HFFc6 (cell line): ENCODE data around the gene ARHGAP15. TPM values are rescaled to one million over a fixed set of nuclear protein-coding genes. Genes with fewer than 3 reads are reported as not detected.
"Not testable (repeated sequence)": the region's sequence is repeated elsewhere in the genome, so short reads cannot be mapped to it uniquely, and the experiment has no call there.

Source experiments
- DNase-seq: peaks from one replicate; pipeline ENCODE4 v3.0.0-alpha.2; 2018
- H3K27ac Mint-ChIP-seq: 2 replicates; pipeline ENCODE4 v1.8.0; 2020; ENCODE audit warnings: mild to moderate bottlenecking, mixed read lengths
- H3K27me3 Mint-ChIP-seq: 2 replicates; pipeline ENCODE4 v1.8.0; 2021; ENCODE audit warnings: mild to moderate bottlenecking, moderate library complexity, mixed read lengths; ENCODE audit not compliant: insufficient read depth
- H3K36me3 Mint-ChIP-seq: 2 replicates; pipeline ENCODE4 v1.8.0; 2021; ENCODE audit warnings: low read depth, mixed read lengths
- H3K4me1 Mint-ChIP-seq: 2 replicates; pipeline ENCODE4 v1.8.0; 2020; ENCODE audit warnings: low read depth, mixed read lengths
- H3K4me3 Mint-ChIP-seq: 2 replicates; pipeline ENCODE4 v1.8.0; 2020; ENCODE audit warnings: mild to moderate bottlenecking, moderate library complexity, mixed read lengths
- H3K9me3 Mint-ChIP-seq: 2 replicates; pipeline ENCODE4 v1.8.0; 2020; ENCODE audit warnings: mild to moderate bottlenecking, mixed read lengths
- total RNA-seq, 6 experiments: library from RNA; stranded (reverse); fragmentation: NEBNext Ultra II Directional; extraction: Animal tissue kit (Norgen Biotek cat#: 25700); gene quantifications; 2 replicates in 1 of 6; 3 replicates in 5 of 6; pipeline ENCODE4 v1.2.3, GENCODE V29; 2021
- TF ChIP-seq, protein P1 (sequence below): fragments of 200-600 bp; sonication (generic); IDR thresholded peaks from 2 replicates; pipeline ENCODE4 v1.5.0; 2021; ENCODE audit warnings: antibody characterized with exemption, mild to moderate bottlenecking

The ARHGAP15 gene
- total RNA-seq, 6 experiments from 2014 or later, result not detected

DNA sequence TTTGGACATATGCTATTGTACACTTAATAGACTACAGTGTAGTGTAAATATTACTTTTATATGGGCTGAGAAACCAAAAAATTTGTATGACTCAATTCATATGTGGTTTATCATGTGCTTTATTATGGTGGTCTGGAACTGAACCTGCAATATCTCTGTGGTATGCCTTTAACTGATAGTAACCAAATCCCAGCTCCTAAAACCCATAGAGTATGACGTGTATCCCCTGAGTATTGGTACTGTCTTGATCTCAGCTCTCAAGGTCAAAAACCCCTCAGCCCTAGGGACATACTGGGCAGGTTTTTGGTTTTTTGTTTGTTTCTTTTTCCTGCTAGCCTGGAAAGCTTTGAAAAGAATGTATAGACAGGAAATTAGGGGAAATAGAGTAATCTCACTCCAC is 42.2 kb upstream of the ARHGAP15 start:
- Mint-ChIP-seq H3K27me3 (no peaks in the 10 kb centered on the region), H3K27ac (no peak overlapping the region), H3K4me1 (no peaks in the 10 kb centered on the region; the same call in 1 of the 2 replicates), H3K9me3 (no peaks in the 10 kb centered on the region), H3K4me3 (no peak overlapping the region), H3K36me3 (no peaks in the 10 kb centered on the region)
- TF ChIP-seq, protein P1, sequence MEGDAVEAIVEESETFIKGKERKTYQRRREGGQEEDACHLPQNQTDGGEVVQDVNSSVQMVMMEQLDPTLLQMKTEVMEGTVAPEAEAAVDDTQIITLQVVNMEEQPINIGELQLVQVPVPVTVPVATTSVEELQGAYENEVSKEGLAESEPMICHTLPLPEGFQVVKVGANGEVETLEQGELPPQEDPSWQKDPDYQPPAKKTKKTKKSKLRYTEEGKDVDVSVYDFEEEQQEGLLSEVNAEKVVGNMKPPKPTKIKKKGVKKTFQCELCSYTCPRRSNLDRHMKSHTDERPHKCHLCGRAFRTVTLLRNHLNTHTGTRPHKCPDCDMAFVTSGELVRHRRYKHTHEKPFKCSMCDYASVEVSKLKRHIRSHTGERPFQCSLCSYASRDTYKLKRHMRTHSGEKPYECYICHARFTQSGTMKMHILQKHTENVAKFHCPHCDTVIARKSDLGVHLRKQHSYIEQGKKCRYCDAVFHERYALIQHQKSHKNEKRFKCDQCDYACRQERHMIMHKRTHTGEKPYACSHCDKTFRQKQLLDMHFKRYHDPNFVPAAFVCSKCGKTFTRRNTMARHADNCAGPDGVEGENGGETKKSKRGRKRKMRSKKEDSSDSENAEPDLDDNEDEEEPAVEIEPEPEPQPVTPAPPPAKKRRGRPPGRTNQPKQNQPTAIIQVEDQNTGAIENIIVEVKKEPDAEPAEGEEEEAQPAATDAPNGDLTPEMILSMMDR, result no peak
- DNase-seq, result no peak

DNA sequence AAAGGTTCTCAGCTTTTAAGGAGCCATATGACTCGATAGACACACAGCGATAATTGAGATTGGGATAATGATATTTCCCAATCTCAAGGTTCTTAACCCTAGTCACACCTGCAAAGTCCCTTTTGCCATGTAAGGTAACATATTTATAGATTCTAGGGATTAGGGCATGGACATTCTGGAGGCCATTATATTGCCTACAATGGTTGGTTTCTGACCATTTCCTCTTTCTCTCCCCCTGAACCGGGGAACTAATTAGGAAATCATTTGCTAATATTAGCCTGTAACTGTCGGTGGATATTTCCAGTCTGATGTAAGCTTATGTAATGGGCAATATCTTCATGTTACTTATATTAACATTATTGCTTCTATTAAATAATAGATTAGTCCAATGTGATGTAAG is 40.8 kb upstream of the ARHGAP15 start:
- DNase-seq, result no peak
- TF ChIP-seq, protein P1, result no peak
- H3K4me3 Mint-ChIP-seq, result no peak overlapping the region
- H3K4me1 Mint-ChIP-seq, result no peaks in the 10 kb centered on the region; the same call in 1 of the 2 replicates
- no peak overlapping the region for H3K27ac Mint-ChIP-seq
- no peaks in the 10 kb centered on the region for H3K27me3 Mint-ChIP-seq
- no peaks in the 10 kb centered on the region for H3K9me3 Mint-ChIP-seq
- no peaks in the 10 kb centered on the region for H3K36me3 Mint-ChIP-seq

DNA sequence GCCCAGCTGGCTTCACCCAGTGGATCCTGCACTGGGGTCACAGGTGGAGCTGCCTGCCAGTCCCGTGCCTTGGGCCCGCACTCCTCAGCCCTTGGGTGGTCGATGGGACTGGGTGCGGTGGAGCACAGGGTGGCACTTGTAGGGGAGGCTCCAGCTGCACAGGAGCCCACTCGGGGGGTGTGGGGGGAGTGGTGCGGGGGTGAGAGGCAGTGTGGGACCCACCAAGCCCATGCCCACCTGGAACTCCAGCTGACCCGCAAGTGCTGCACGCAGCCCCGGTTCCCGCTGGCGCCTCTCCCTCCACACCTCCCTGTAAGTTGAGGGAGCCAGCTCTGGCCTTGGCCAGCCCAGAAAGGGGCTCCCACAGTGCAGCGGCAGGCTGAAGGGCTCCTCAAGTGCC is 39.7 kb upstream of the ARHGAP15 start:
- not testable (repeated sequence) for H3K4me1 Mint-ChIP-seq, H3K27me3 Mint-ChIP-seq, H3K27ac Mint-ChIP-seq, H3K36me3 Mint-ChIP-seq, H3K9me3 Mint-ChIP-seq, DNase-seq, H3K4me3 Mint-ChIP-seq

DNA sequence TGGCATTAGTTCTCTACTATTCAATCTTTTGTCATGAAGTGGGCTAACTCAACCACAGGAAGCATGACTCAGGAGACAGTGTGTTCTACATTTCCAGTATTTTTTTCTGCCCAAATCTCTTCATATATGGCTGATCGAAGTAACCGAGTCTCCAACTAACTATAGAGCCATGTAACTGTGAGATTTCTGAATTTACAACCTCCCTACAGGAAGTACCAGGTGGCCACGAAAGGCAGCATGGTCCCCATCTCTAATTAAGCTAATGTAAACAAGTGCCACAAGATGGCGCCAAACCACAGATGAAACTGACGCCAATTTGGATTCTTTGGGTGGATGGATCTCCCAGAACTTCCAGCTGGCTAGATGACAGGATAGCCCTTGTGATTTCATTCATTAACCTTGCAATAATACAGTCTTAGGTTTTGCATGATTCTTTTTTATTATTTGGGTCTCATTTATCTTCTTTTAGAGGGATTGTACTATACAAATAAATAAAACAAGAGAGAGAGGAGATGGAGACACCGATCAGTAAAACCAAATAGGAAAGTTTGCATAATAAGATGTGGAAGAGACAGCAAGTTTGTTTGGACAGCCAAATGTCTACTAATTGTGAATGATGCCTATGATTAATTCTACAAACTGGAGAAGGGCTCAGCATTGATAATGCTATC is 18.3 kb upstream of the ARHGAP15 start:
- no peak overlapping the region for H3K27ac Mint-ChIP-seq
- no peaks in the 10 kb centered on the region for H3K9me3 Mint-ChIP-seq
- DNase-seq, result peak; percentile 42
- no peak overlapping the region for H3K4me3 Mint-ChIP-seq
- TF ChIP-seq, protein P1, result peak; percentile 83
- peaks cover 6% of the 10 kb centered on the region; the same call in 1 of the 2 replicates for H3K4me1 Mint-ChIP-seq
- no peaks in the 10 kb centered on the region for H3K36me3 Mint-ChIP-seq
- H3K27me3 Mint-ChIP-seq, result no peaks in the 10 kb centered on the region

DNA sequence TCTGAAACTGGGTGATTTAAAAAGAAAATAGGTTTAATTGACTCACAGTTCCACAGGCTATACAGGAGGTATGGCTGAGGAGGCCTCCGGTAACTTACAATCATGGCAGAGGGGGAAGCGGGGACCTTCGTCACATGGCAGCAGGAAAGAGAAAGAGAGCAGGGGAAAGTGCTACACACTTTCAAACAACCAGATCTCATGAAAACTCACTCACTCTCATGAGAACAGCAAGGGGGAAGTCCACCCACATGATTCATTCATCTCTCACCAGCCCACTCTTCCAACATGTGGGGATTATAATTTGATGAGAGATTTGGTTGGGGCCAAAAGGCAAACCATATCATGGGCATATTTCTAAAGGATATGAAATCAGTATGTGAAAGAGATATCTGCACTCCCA is 12.0 kb upstream of the ARHGAP15 start:
- H3K36me3 Mint-ChIP-seq, result no peaks in the 10 kb centered on the region
- no peak for DNase-seq
- H3K4me1 Mint-ChIP-seq, result no peaks in the 10 kb centered on the region
- TF ChIP-seq, protein P1, result no peak
- no peaks in the 10 kb centered on the region for H3K9me3 Mint-ChIP-seq
- H3K27me3 Mint-ChIP-seq, result no peaks in the 10 kb centered on the region
- H3K4me3 Mint-ChIP-seq, result no peak overlapping the region
- no peak overlapping the region for H3K27ac Mint-ChIP-seq

DNA sequence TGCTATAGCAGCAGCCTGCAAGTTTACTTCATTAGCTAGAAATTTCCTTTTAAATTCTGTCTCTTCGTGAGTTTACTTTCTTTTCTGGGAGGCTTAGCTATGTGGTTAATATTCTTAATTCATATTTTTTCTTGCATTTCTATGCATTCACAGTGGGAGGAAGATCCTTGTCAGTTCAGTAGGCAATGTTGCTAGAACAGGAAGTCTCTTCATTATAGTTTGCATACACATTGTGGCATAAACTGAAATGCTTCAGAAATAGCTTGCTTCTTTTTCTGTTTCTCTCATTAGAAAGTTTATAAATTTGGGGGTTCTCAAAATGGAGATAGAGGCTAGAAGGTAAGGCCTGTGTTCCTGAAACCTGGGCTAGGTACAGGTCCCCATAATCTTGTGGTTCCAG is 8.1 kb upstream of the ARHGAP15 start:
- H3K27ac Mint-ChIP-seq, result no peak overlapping the region
- no peaks in the 10 kb centered on the region for H3K36me3 Mint-ChIP-seq
- no peak overlapping the region for H3K4me3 Mint-ChIP-seq
- H3K27me3 Mint-ChIP-seq, result no peaks in the 10 kb centered on the region; the same call in 1 of the 2 replicates
- no peaks in the 10 kb centered on the region for H3K4me1 Mint-ChIP-seq
- no peak for DNase-seq
- TF ChIP-seq, protein P1, result no peak
- H3K9me3 Mint-ChIP-seq, result no peaks in the 10 kb centered on the region
